ENCODE measurements around the gene RAD51AP2. TPM values are rescaled to one million over a fixed set of nuclear protein-coding genes. Genes with fewer than 3 reads are reported as not detected.

Gene RAD51AP2
- total and polyA plus RNA-seq, 2 of the 8 experiments (the other 6 are each of a cell fraction or from before 2014, with no cell fraction given), result 0.02 to 0.20 TPM

DNA sequence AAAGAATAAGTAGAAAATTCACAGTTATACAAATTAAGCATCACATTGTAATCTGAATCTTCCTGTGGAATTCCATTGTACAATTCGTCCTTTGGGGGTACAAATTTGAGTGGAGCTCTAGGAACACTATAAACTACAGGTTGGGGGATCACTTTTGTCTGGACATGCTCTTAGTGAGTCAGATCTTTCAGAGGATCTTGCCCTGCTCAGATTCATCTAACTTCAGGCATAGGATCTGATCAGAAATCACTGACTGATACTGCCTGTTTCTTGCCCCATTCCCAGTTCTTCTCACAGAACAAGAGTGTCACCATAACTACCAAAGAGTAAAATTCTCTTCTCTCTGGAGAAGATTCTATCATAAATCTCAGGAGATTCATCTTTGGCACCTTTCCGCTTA lies 11.5 kb upstream of the RAD51AP2 start:
- Histone ChIP-seq H3K23me2 (ENCODE audit: low read depth, low read length) (no peaks in the 10 kb centered on the region), H3K9me3 (ENCODE audit: insufficient read depth in 2 of 2, low read depth in 1 of 2, low read length in 1 of 2) (no peaks in the 10 kb centered on the region), H3K14ac (ENCODE audit: insufficient read length) (no peak overlapping the region), H3K4me2 (ENCODE audit: insufficient read depth in 1 of 2, low read depth in 2 of 2, low read length in 2 of 2) (no peak overlapping the region), H2BK5ac (ENCODE audit: low read depth, low read length) (no peak overlapping the region), H3K18ac (ENCODE audit: extremely low read depth, low read length) (no peak overlapping the region), H2BK12ac (ENCODE audit: low read depth, low read length) (no peak overlapping the region), H4K8ac (ENCODE audit: extremely low read depth, insufficient read depth, low read length) (no peak overlapping the region), H2BK120ac (replicated peaks; ENCODE audit: low read depth, low read length) (no peak overlapping the region), H3K79me1 (ENCODE audit: low read depth, low read length) (no peaks in the 10 kb centered on the region), H3K4ac (replicated peaks; ENCODE audit: insufficient read length, low read depth, low read length) (no peak overlapping the region), H3K23ac (ENCODE audit: insufficient read length) (no peak overlapping the region), H2AFZ (ENCODE audit: low read length) (no peak overlapping the region), H4K91ac (replicated peaks; ENCODE audit: insufficient read length, low read length) (no peak overlapping the region), H2AK5ac (ENCODE audit: low read depth, low read length) (no peak overlapping the region), H3K27me3 (replicated peaks in 1 of 4; ENCODE audit: control insufficient read depth in 3 of 4, extremely low read depth in 1 of 4, insufficient read depth in 3 of 4, low read length in 3 of 4) (no peaks in the 10 kb centered on the region), H3K27ac (ENCODE audit: low read depth, low read length) (no peak overlapping the region), H3K4me1 (replicated peaks in 1 of 4; ENCODE audit: control insufficient read depth in 3 of 4, insufficient read depth in 4 of 4, low read length in 3 of 4) (no peaks in the 10 kb centered on the region), H3K9ac (replicated peaks in 1 of 4; ENCODE audit: extremely low read depth in 1 of 4, low read depth in 3 of 4, low read length in 3 of 4) (no peak overlapping the region), H2BK15ac (ENCODE audit: low read length) (no peak overlapping the region), H4K5ac (ENCODE audit: insufficient read length, low read depth, low read length) (no peak overlapping the region), H3K4me3 (ENCODE audit: extremely low read depth in 1 of 4, insufficient read depth in 2 of 4, low read depth in 3 of 4, low read length in 4 of 4) (no peak overlapping the region), H3K36me3 (ENCODE audit: control insufficient read depth in 2 of 4, insufficient read depth in 4 of 4, low read length in 3 of 4) (no peaks in the 10 kb centered on the region), H2BK20ac (ENCODE audit: low read length) (no peak overlapping the region), H3K79me2 (ENCODE audit: control insufficient read depth in 1 of 2, insufficient read depth in 2 of 2, low read length in 2 of 2) (no peaks in the 10 kb centered on the region), H4K20me1 (replicated peaks in 1 of 2; ENCODE audit: control insufficient read depth in 1 of 2, insufficient read depth in 2 of 2, low read length in 2 of 2) (no peaks in the 10 kb centered on the region), H3K56ac (replicated peaks; ENCODE audit: insufficient read length, low read depth, low read length) (no peak overlapping the region)
- POLR2A ChIA-PET (ENCODE audit: partially characterized antibody), result no interaction called here
- DNase-seq (ENCODE audit: low read depth in 1 of 2, low spot score in 2 of 2) (no peak), FAIRE-seq (no peak)
- CTCF ChIA-PET (ENCODE audit: partially characterized antibody), result interaction anchor here (0.6 to 1.2 kb wide), 2 partner anchors 9 to 377 kb away, joined by 3 read pairs; no protein-coding TSS in a partner anchor
- WGBS, 2 experiments (ENCODE audit: extremely low coverage in 1 of 2, insufficient coverage in 1 of 2, insufficient read length in 1 of 2, insufficient replicate concordance in 2 of 2, low coverage in 1 of 2, low lambda C conversion rate in 2 of 2, missing lambda C conversion rate in 1 of 2), result 85% methylated on average over 2 of the region's 2 CpGs; no CpG with 5 or more reads in 1 of the 2 experiments
- no peak for TF ChIP-seq CBX5 (IDR thresholded peaks at IDR 0.05; ENCODE audit: low read depth, low read length)
- TF ChIP-seq KDM1A (IDR thresholded peaks at IDR 0.05; ENCODE audit: borderline replicate concordance, low read length), result no peak
- TF ChIP-seq SRF (IDR thresholded peaks at IDR 0.05; ENCODE audit: low read depth, low read length), result no peak

Measured in H1 (cell line).